ENCODE results near the gene SMG6.
"Not testable (repeated sequence)": the region's sequence is repeated elsewhere in the genome, so short reads cannot be mapped to it uniquely, and the experiment has no call there.

The SMG6 gene

GRCh38 chr17:2303204-2304188 lies at the start of gene SMG6, which contains the start of gene SRR:
SMG6 (minus strand) TSS chr17:2303785; CDS start chr17:2303720, 65 bp downstream.
SRR (plus strand) TSS chr17:2303950; CDS start chr17:2315561, 11,611 bp downstream.
- peak; percentile 97 for DNase-seq

DNA sequence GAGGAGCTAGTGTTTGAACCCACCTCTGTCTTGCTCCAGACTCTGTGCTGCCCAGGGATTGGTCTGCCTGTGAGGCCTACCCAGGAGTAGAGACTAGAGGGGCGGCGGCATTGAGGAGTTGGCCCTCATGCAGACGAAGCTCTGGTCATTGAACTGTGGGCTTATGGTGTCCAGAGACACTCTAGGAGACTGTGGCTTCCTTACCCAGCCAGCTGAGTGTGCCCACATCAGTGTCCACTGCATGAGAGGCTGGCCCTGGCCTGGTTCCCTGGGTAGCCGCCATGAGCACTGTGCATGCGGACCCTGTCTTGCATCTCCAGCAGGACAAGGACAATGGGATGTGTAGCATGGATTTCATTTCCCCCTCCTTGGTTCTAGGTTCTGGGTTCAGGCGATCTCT lies 47.7 kb upstream of the SMG6 start:
- no peak for DNase-seq

GRCh38 chr17:2347805-2348685 lies 44.5 kb upstream of the SMG6 start:
- no peak for DNase-seq

DNA sequence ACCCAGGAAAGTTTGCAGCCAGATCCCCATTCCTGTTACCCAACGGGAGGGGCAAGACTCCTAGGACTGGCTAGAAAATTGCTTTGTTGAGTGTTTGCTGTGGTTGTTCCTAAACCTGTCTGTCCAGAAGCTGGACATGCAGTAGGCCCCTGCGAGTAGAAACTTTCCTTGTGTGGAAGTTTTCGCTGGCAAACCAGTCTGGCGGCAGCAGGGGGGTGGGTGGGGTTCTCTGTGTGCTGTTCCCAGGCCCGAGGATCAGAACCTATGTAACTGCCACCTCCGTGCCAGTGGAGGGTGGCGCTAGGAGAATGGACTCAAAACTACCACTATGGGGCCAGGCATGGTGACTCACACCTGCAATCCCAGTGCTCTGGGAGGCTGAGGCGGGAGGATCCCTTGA lies 42.9 kb upstream of the SMG6 start:
- DNase-seq: no peak

DNA sequence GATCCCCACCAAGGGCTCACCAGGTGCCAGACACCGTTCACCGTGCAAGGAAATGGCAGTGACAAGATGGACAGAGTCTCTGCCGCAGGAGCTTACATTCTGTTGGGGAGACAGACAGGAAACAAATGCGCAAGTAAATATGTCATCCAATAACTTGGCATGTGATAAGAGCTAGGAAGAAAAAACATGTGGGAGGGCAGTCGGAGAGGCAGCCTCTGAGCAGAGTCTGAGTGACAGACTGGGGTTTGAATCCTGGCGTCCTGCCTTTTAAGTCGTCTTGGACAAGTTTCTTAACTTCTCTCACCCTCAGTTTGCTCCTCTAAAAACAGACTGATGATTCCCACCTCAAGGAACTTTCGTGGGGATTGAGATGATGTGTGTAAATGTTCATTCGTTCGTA lies 40.9 kb upstream of the SMG6 start:
- no peak for DNase-seq

GRCh38 chr17:2343421-2343820 lies 39.8 kb upstream of the SMG6 start:
- peak; percentile 67 for DNase-seq

DNA sequence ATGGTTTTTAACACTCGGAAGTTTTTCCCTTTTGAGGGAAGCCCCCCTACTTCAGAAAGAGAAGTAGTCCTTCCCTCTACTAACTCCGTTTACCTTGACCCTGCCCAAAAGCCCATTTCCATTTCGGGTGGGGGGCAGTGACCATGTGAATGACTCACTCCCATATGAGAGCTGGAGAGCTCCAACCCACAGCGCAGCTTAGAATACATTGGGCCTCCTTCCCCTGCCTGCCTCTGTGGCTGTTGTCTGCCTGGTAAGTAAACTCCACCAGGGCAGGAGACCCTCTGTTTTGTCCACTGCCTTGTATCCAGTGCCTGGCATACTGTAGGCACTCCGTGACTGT lies 34.7 kb upstream of the SMG6 start:
- DNase-seq: no peak

- DNase-seq: peak; percentile 80
Measured at GRCh38 chr17:2337544-2338314, 34.1 kb upstream of the SMG6 start.

DNA sequence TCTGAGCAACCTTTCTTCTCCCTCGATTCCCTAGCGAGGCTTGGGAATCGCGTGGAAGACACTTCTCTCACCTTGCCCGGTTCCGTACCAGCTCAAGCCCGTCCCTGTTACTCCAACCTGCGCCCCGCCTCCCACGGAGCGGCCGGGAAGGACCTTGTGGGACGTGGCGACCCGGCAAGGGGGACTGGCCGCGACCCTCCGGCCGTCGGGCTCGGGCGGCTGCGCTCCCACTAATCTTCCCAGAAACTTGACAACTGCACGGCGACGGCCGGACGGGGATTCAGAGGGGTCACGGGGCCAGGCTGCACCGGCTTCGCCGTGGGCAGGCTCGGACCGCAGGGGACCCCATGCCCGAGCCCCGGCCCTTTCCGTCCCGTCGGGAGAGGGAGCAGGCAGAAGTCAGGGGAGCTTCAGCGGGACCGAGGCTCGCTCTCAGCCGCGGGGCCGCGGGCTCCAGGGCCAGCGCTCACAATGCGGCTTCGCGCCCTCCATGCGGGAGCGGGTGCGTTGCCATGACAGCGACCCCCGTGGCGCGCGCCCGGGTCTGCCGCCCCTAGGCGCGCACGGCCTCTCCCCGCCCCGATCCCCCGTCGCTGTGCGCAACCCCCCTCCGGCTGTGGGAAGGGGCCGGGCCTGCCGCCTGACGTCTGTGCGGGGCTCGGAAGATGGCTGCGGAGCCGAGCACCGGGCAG lies 33.4 kb upstream of the SMG6 start, which contains the start of gene SGSM2:
TSS of gene SGSM2 (plus strand) at position 650 of the 692 bp plus-strand sequence. CDS start 188 bp downstream, outside the sequence.
- peak; percentile 85 for DNase-seq

GRCh38 chr17:2336215-2336851 lies 32.7 kb upstream of the SMG6 start, which contains the start of gene TSR1:
TSR1 (minus strand) TSS chr17:2336457; CDS start chr17:2336427, 30 bp downstream.
- peak; percentile 95 for DNase-seq

GRCh38 chr17:2335726-2336214 lies 32.2 kb upstream of the SMG6 start:
- DNase-seq: no peak

DNA sequence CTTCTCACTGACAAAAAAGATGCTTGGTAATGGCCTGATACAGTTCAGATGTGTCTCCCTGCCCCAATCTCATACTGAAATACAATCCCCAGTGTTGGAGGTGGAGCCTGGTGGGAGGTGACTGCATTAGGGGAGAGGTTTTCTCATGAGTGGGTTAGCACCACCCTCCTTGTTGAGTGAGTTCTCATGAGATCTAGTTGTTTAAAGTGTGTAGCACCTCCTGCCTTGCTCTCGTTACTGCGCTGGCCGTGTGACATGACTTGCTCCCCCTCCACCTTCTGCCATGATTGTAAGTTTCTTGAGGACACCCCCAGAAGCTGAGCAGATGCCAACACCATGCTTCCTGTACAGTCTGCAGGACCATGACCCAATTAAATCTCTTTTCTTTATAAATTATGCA lies 27.7 kb upstream of the SMG6 start:
- no peak for DNase-seq

- no peak for DNase-seq
Measured at GRCh38 chr17:2323629-2324314, 20.2 kb upstream of the SMG6 start.

DNA sequence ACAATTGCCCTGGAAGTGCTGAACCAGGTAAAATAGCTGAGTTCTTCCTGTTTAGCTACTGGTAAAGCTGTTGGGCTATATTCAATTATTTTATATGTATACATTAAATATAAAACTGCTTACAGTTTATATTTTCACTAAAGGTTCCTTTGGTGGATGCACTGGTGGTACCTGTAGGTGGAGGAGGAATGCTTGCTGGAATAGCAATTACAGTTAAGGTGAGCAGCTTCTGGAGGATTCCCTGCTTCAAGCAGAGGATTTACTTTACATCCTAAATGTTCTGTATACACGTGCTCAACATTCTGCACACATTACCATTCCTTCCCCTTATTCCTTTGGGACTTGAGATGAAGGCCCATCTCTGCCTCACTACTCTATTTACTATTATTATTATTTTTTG lies 17.8 kb upstream of the SMG6 start:
- DNase-seq: no peak

- no peak for DNase-seq
Measured at GRCh38 chr17:2319051-2319450, 15.5 kb upstream of the SMG6 start.

- DNase-seq: no peak
Measured at GRCh38 chr17:2317796-2318195, 14.2 kb upstream of the SMG6 start.

GRCh38 chr17:2316916-2317205 lies 13.3 kb upstream of the SMG6 start:
- DNase-seq: not testable (repeated sequence)

GRCh38 chr17:2312736-2313135 lies 9.2 kb upstream of the SMG6 start:
- DNase-seq: no peak

GRCh38 chr17:2309338-2310154 lies 6.0 kb upstream of the SMG6 start:
- DNase-seq: no peak

DNA sequence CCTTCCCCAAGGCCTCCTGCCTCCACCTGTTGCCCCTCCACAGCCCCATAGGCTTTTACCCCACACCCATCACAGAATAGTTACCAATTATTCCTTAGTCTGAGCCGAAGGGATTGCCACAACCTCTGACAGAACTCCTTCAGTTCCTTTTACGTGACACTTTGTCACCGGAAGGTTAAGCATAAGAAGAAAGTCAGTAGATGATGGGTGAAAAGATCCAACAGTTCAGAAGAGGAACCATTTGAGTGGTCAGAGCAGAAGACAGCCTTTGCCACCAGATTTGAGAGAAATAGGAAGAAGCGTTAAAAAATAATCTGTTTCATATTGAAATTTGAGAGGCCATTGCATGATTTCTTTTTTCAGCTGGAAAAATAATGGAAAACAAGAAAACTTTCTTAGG lies 1.3 kb upstream of the SMG6 start:
- no peak for DNase-seq
